Activated T-cell treated with anti-CD3 and anti-CD28 coated beads, Interleukin-2, amount 50 U/mL, for 4 hours (primary cell): ENCODE data around the gene TGFB2. TPM values are rescaled to one million over a fixed set of nuclear protein-coding genes. Genes with fewer than 3 reads are reported as not detected.

Experiments used
- ATAC-seq, 2 donors: fragments of 200-7000 bp; cut with Tn5 transposase; one replicate each; pipeline ENCODE4 v1.10.0; 2021
- DNase-seq: peaks from one replicate; pipeline ENCODE4 v3.0.0-alpha.2; 2020
- H3K27me3 Mint-ChIP-seq: one replicate; pipeline ENCODE4 v1.8.0; 2021; ENCODE audit warnings: low read depth, mixed read lengths
- H3K36me3 Mint-ChIP-seq: one replicate; pipeline ENCODE4 v1.8.0; 2022; ENCODE audit warnings: mixed read lengths; ENCODE audit not compliant: insufficient read depth
- H3K4me1 Mint-ChIP-seq: one replicate; pipeline ENCODE4 v1.8.0; 2021; ENCODE audit warnings: low read depth, mixed read lengths
- H3K4me3 Mint-ChIP-seq: one replicate; pipeline ENCODE4 v1.8.0; 2021; ENCODE audit warnings: mild to moderate bottlenecking, moderate library complexity, mixed read lengths
- H3K9me3 Mint-ChIP-seq: one replicate; pipeline ENCODE4 v1.8.0; 2021; ENCODE audit warnings: mixed read lengths
- total RNA-seq, 3 donors: library from RNA; stranded (reverse); gene quantifications; one replicate each; pipeline ENCODE4 v1.2.1, GENCODE V29; 2021

Gene TGFB2
- total RNA-seq, 3 donors from 2014 or later: not detected

- no peaks in the 10 kb centered on the region for H3K36me3 Mint-ChIP-seq
- no peaks in the 10 kb centered on the region for H3K4me1 Mint-ChIP-seq
- DNase-seq (no peak), ATAC-seq (no peak)
- H3K27me3 Mint-ChIP-seq: peaks cover 2% of the 10 kb centered on the region
- H3K9me3 Mint-ChIP-seq: no peaks in the 10 kb centered on the region
- H3K4me3 Mint-ChIP-seq: no peak overlapping the region
These were observed 17.4 kb downstream of the TGFB2 start for GRCh38 chr1:218362418-218363076.

GRCh38 chr1:218363141-218363540, 18.0 kb downstream of the TGFB2 start:
- no peaks in the 10 kb centered on the region for H3K4me1 Mint-ChIP-seq
- peaks cover 2% of the 10 kb centered on the region for H3K27me3 Mint-ChIP-seq
- no peak for ATAC-seq
- H3K9me3 Mint-ChIP-seq: no peaks in the 10 kb centered on the region
- no peak overlapping the region for H3K4me3 Mint-ChIP-seq
- no peaks in the 10 kb centered on the region for H3K36me3 Mint-ChIP-seq
- no peak for DNase-seq

- Mint-ChIP-seq H3K4me1 (no peaks in the 10 kb centered on the region), H3K9me3 (no peaks in the 10 kb centered on the region), H3K36me3 (no peaks in the 10 kb centered on the region), H3K4me3 (no peak overlapping the region), H3K27me3 (peaks cover 5% of the 10 kb centered on the region)
- ATAC-seq (no peak), DNase-seq (no peak)
These were observed 19.0 kb downstream of the TGFB2 start for GRCh38 chr1:218364028-218364710.

DNA sequence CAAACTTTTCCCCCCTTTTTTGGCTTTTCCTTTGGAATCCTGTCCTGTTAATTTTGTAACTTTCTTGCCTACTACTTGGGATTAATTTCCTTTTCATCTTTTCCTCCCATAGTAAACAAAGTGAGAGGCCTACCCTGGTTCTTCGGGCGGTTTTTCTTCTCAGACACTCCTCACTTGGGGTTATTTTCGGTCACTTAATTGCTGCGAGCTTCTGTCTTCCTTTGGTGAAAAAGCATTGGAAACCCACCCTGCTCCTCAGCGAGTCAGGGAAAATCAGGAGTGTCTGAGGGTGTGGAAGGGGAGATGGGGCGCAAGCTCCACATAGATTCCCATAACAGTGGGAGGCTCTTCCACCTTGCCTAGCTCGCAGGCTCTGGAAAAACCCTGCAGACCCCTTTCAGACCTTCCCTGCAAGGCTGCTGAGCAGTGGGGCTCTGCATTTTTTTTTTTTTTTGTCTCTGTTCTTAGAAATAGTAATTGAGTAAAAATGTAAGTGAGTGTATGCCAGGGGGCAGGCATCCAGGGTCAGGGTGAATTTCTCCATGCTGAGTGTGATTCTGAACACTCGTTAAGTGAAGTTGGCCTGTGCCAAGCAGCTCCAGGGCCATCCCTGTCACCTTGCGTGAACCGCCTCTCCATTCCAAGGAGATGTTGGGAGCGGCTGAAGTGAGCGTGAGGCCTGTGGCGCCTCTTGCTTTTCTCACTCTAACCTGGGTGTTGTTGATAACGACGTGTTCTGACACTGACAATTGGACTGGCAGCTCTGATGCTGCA, 20.3 kb downstream of the TGFB2 start:
- DNase-seq: no peak
- H3K36me3 Mint-ChIP-seq: no peaks in the 10 kb centered on the region
- H3K27me3 Mint-ChIP-seq: peaks cover 2% of the 10 kb centered on the region
- H3K4me3 Mint-ChIP-seq: no peak overlapping the region
- no peak for ATAC-seq
- no peaks in the 10 kb centered on the region for H3K4me1 Mint-ChIP-seq
- H3K9me3 Mint-ChIP-seq: no peaks in the 10 kb centered on the region

GRCh38 chr1:218366322-218367052, 21.4 kb downstream of the TGFB2 start:
- Mint-ChIP-seq H3K27me3 (peaks cover 2% of the 10 kb centered on the region), H3K4me1 (no peaks in the 10 kb centered on the region), H3K4me3 (no peak overlapping the region), H3K36me3 (no peaks in the 10 kb centered on the region), H3K9me3 (no peaks in the 10 kb centered on the region)
- ATAC-seq: no peak
- no peak for DNase-seq

DNA sequence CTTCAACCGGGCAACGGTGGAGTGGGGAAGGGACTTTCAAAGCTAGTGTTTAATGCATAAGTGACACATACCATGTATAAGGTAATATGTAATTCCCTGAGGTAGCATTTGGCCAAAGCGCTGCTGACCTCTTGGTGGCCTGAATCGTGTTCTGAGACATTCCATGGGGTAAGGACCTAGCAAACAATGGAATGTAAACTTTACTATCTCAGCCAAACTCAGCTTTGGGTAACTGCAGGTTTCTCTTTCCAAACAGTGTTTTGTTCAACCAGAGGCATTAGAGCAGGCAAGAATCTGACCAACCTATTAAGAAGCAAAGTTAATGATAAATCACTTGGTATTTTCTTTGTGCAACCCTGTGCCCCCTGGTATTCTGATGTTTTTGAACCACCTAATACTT, 22.0 kb downstream of the TGFB2 start:
- H3K27me3 Mint-ChIP-seq: peaks cover 9% of the 10 kb centered on the region
- no peak for ATAC-seq
- H3K4me3 Mint-ChIP-seq: no peak overlapping the region
- no peaks in the 10 kb centered on the region for H3K4me1 Mint-ChIP-seq
- no peaks in the 10 kb centered on the region for H3K36me3 Mint-ChIP-seq
- DNase-seq: no peak
- no peaks in the 10 kb centered on the region for H3K9me3 Mint-ChIP-seq

DNA sequence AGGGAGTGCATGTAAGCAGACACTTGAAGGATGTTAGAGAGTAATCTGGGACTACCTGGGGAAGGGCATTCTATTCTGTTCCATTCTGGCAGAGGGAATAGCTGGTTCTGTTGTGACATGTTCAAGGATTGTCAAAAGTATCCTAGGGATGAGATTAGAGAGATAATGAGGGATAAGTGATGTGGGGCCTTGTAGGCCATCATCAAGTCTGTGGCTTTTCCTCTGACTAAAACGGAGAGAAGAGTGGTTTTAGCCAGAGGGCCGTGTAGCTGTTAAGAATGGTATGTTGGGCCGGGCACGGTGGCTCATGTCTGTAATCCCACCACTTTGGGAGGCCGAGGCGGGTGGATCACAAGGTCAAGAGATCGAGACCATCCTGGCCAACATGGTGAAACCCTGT, 23.6 kb downstream of the TGFB2 start:
- no peak for DNase-seq
- no peak for ATAC-seq
- no peaks in the 10 kb centered on the region for H3K4me1 Mint-ChIP-seq
- H3K9me3 Mint-ChIP-seq: no peaks in the 10 kb centered on the region
- H3K4me3 Mint-ChIP-seq: no peak overlapping the region
- peaks cover 13% of the 10 kb centered on the region for H3K27me3 Mint-ChIP-seq
- H3K36me3 Mint-ChIP-seq: no peaks in the 10 kb centered on the region

DNA sequence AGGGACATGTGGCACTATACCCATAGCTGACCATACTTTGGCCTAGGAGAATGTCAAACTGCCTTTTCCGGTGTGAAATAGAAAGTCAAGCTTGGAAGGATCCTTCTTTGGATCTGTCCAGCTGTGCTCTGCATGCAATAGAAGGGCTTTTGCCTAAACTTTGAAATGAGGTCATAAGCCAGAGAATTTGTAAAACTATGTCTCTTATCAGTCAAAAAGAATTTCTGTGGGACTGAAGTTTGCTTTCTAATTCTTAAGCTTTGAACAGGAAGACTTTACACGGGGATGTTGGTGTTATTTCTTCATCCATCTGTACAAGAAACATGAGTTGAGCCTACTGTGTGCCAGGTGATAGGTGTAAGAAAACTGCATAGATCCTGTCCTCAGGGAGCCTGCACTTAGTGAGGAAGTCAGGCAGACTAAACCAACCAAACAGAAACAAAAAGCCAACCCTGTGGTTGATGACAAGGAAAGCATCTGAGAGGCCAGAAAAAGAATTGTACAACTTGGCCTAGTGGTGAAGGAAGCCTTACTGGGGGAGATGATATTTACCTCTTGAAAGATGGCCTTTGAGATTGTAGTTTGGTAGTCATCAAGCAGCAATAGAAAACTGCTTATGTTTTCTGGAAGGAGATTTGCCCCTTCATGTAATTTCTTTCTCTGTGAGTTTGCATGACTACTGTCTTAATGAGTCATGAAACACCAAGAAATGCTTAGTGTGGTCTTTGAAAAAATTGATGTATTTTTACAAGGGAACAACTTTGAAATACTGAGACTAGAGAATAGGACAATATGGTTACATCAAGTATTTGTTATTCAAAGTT, 24.8 kb downstream of the TGFB2 start:
- Mint-ChIP-seq H3K4me1 (no peaks in the 10 kb centered on the region), H3K27me3 (peaks cover 20% of the 10 kb centered on the region), H3K4me3 (no peak overlapping the region), H3K9me3 (no peaks in the 10 kb centered on the region), H3K36me3 (no peaks in the 10 kb centered on the region)
- peak; percentile 61 to 65 for ATAC-seq
- no peak for DNase-seq

DNA sequence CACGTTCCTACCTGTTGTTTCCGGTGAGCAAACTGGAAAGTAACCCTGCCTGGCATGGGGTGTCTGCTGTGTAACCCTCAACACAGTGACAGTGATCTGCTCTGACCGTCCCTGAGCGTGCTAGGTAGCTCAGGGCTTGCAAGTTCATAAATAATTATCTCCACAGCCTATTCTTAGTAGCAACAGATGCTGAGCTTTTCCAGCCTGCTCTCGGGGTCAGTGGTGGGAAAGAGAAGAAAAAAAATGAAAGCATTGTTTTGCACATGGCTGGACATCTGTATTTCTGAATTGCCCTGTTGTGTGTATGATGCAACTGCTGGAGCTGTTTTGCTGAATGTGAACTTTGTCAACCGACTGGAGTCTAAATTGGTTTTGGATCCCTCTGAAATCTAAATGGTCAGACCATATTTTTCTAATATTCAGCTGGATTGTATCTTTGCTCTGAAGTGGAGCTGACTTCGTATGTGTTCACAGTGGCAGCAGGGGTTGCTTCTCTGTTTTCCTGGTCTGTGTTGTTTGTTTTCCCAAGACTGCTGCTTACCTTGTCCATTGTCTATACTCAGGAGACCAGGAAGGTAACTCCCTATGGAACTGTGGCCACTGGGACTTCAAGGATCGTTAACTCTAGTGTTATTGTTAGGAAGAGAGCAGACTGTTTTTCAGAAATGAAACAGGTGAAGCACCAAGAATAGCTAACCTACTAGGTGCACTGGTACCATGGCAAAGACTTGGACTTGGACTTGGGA, 27.0 kb downstream of the TGFB2 start:
- ATAC-seq (no peak), DNase-seq (no peak)
- H3K36me3 Mint-ChIP-seq: no peaks in the 10 kb centered on the region
- peaks cover 30% of the 10 kb centered on the region for H3K27me3 Mint-ChIP-seq
- H3K4me1 Mint-ChIP-seq: peaks cover 3% of the 10 kb centered on the region
- no peaks in the 10 kb centered on the region for H3K9me3 Mint-ChIP-seq
- H3K4me3 Mint-ChIP-seq: no peak overlapping the region

GRCh38 chr1:218374401-218375353, 29.5 kb downstream of the TGFB2 start:
- Mint-ChIP-seq H3K4me1 (peaks cover 11% of the 10 kb centered on the region), H3K36me3 (no peaks in the 10 kb centered on the region), H3K27me3 (peaks cover 35% of the 10 kb centered on the region), H3K4me3 (no peak overlapping the region), H3K9me3 (no peaks in the 10 kb centered on the region)
- ATAC-seq (no peak), DNase-seq (no peak)

DNA sequence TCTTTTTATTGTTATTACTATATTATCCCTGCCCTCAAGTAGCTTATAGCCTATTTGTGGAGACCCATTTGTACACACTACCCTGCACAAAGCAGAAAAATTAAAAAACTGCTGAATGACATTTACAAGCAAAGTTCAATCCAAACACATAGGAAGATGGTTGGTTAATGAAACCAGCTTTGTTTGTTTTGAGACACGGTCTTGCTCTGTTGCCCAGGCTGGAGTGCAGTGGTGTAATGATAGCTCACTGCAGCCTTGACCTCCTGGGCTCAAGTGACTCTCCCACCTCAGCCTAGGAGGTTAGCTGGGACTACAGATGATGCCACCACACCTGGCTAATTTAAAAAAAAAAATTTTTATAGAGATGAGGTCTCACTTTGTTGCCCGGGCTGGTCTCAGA, 31.6 kb downstream of the TGFB2 start:
- H3K27me3 Mint-ChIP-seq: peaks cover 53% of the 10 kb centered on the region
- peaks cover 11% of the 10 kb centered on the region for H3K4me1 Mint-ChIP-seq
- DNase-seq (no peak), ATAC-seq (no peak)
- no peak overlapping the region for H3K4me3 Mint-ChIP-seq
- no peaks in the 10 kb centered on the region for H3K9me3 Mint-ChIP-seq
- H3K36me3 Mint-ChIP-seq: no peaks in the 10 kb centered on the region

DNA sequence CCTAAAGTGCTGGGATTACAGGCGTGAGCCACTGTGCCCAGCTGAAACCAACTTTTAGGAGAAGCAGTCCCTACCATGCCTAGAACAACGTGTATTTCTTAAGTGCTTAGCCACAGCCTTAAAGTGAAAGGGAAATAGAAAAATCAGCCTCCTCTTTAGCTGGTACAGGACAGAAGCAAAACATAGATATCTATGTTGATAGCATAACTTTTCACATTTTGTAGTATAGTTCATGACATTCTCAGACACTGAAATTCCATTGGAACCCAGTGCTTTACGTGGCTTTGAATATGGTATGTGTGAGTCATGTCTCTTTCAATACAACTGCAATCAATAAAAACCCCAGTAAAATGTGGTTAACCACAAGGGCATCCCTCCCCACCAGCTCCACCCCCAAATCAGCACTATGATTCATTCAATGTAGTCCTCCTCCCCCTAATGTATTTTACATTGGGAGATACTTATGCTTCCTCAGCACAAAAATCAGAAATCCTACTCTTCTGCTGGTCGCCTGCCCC, 32.1 kb downstream of the TGFB2 start:
- Mint-ChIP-seq H3K36me3 (no peaks in the 10 kb centered on the region), H3K9me3 (no peaks in the 10 kb centered on the region), H3K4me3 (no peak overlapping the region), H3K27me3 (peaks cover 50% of the 10 kb centered on the region), H3K4me1 (peaks cover 11% of the 10 kb centered on the region)
- DNase-seq (peak; percentile 33), ATAC-seq (peak; percentile 94 to 96)
